HG03097 (cell line): ENCODE measurements around the gene OR51F2.
"Not testable (repeated sequence)": the region's sequence is repeated elsewhere in the genome, so short reads cannot be mapped to it uniquely, and the experiment has no call there.

Source experiments
- ATAC-seq: cut with Tn5 transposase; IDR thresholded peaks from one replicate; pipeline ENCODE4 v1.9.1; 2021; ENCODE audit not compliant: unreplicated experiment, low FRiP score

Gene OR51F2, protein sequence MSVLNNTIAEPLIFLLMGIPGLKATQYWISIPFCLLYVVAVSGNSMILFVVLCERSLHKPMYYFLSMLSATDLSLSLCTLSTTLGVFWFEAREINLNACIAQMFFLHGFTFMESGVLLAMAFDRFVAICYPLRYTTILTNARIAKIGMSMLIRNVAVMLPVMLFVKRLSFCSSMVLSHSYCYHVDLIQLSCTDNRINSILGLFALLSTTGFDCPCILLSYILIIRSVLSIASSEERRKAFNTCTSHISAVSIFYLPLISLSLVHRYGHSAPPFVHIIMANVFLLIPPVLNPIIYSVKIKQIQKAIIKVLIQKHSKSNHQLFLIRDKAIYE

DNA sequence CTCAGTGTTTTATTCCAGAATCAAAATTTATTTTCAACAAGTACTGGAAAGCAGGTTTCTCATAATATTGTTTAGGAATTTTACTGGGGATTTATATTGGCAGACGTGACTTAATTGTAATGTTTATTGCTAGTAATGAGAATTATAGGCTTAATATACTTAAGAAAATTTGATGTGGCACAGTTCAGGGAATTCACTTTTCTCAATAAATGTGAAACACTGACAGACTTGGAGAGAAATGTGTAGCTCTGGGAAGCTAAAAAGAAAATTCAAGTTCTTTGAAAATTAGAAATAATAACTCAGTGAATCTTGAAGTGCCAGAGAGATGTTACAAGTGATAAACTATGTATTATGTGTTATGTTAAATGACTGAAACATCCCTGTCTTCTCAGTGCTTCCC is at the start of gene OR51F2:
Gene OR51F2, plus strand, starts transcription at position 301 of the 400 bp plus-strand sequence. CDS start 101 bp downstream, outside the sequence.
- ATAC-seq = no peak

- ATAC-seq = no peak
Observed at GRCh38 chr11:4782454-4782853, 38.7 kb upstream of the OR51F2 start.

GRCh38 chr11:4797206-4797605 is 23.9 kb upstream of the OR51F2 start:
- ATAC-seq = no peak

GRCh38 chr11:4798427-4799183 is 22.5 kb upstream of the OR51F2 start:
- no peak for ATAC-seq

DNA sequence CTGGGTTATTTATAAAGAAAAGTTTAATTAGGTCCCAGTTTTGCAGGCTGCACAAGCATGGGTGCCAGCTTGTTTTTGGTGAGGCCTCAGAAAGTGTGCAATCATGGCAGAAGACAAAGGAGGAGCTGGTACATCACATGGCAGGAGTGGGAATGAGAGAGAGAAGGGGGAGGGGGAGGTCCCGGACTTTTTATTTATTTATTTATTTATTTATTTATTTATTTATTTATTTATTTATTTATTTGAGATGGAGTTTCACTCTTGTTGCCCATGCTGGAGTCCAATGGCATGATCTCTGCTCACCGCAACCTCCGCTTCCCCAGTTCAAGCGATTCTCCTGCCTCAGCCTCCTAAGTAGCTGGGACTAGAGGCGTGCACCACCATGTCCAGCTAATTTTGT is 19.8 kb upstream of the OR51F2 start:
- ATAC-seq = not testable (repeated sequence)

DNA sequence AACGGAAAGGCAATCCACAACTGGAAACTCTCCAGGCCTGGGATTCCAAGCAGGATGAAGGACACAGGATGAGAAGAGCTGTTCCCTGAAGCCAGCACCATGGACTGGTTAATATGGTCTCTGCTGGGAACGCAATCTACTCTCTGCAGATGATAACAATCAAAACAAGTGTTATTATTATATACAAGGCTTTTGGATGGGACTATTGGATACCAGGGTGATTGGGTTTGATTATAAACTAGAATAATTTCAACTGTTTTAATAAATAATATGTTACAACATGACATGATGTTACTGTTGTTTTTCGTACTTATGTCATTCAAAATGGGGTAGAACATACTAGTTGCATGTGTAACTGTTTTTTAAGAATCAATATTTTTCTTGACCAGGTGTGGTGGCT is 16.8 kb upstream of the OR51F2 start, which contains the start of gene OR52R1:
Gene OR52R1, minus strand, starts transcription at position 101 of the 400 bp plus-strand sequence. Its CDS starts 0 bp downstream, at position 101.
- no peak for ATAC-seq

GRCh38 chr11:4808476-4808875 is 12.6 kb upstream of the OR51F2 start:
- ATAC-seq = no peak

GRCh38 chr11:4809246-4809645 is 11.9 kb upstream of the OR51F2 start:
- ATAC-seq = no peak

GRCh38 chr11:4825132-4825531 is 4.0 kb downstream of the OR51F2 start:
- ATAC-seq = no peak

DNA sequence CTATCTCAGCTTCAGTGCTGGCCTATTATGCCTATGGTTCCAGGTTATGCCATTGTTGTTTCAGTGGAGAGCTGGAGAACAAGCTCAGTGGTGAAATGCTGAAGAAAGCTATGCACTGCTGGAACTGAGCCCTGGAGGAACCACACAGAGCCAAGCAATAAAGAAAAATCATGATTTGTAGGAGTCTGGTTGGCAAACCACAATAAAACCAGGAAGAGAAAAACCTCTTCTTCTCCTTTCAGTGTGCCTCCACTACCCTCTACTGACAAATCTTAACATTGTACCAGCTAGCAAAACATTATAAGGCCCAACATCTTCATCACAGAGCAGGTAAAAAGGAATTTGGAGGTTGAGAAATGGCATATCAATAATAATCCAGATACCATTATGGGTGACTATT is 5.3 kb downstream of the OR51F2 start:
- no peak for ATAC-seq

DNA sequence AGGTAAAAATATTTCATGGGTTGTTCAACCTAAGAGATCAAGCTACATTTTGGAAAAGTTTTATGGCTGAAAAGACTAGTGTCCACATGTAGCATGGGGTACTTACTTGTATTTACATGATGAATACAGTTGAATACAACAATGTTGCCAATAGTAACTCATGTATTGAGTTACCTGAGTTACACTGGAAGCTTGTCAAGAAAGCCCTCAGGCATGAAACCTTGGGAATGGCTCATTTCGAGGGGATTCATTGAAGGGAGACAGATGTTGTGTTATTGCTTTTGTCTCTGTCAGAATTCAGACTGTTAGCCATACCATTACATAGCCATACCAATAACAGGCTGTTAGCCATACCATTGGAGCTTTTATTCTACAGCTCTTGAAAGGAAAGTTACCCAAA is 9.2 kb downstream of the OR51F2 start:
- no peak for ATAC-seq

DNA sequence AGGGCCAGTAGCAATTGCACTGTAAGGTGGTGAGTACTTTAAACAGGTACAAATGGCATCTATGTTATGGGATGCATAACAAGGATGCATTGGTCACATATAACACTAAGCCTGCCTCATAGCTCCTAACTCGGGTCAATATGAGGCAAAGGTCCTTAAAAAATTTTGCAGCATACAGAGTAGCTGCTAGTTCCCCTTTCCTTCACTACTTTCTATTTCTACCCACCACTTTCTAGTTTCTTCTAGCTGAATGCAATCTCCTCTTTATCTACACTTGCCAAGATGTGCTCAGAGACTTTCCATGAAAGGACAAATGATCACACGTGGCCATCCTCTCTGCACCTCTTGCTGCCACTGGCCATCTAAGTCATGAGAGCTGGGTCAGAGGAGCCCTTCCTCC is 9.8 kb downstream of the OR51F2 start:
- no peak for ATAC-seq

GRCh38 chr11:4839851-4840549 is 18.9 kb downstream of the OR51F2 start:
- ATAC-seq = no peak

- ATAC-seq = no peak
Observed at GRCh38 chr11:4848908-4849532, 27.9 kb downstream of the OR51F2 start, which contains the start of gene OR51S1. Gene OR51S1, minus strand, starts transcription at chr11:4849208. Its CDS starts 0 bp downstream, at chr11:4849208.

GRCh38 chr11:4851033-4851432 is 29.9 kb downstream of the OR51F2 start:
- no peak for ATAC-seq

DNA sequence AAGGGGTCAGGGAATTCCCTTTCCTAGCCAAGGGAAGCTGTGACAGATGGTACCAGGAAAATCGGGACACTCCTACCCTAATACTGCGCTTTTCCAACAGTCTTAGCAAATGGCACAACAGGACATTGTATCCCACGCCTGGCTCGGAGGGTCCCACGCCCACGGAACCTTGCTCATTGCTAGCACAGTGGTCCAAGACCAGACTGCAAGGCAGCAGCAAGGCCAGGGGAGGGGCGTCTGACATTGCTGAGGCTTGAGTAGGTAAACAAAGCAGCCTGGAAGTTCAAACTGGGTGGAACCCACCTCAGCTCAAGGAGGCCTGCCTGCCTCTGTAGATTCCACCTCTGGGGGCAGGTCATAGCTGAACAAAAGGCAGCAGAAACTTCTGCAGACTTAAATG is 33.2 kb downstream of the OR51F2 start:
- not testable (repeated sequence) for ATAC-seq

DNA sequence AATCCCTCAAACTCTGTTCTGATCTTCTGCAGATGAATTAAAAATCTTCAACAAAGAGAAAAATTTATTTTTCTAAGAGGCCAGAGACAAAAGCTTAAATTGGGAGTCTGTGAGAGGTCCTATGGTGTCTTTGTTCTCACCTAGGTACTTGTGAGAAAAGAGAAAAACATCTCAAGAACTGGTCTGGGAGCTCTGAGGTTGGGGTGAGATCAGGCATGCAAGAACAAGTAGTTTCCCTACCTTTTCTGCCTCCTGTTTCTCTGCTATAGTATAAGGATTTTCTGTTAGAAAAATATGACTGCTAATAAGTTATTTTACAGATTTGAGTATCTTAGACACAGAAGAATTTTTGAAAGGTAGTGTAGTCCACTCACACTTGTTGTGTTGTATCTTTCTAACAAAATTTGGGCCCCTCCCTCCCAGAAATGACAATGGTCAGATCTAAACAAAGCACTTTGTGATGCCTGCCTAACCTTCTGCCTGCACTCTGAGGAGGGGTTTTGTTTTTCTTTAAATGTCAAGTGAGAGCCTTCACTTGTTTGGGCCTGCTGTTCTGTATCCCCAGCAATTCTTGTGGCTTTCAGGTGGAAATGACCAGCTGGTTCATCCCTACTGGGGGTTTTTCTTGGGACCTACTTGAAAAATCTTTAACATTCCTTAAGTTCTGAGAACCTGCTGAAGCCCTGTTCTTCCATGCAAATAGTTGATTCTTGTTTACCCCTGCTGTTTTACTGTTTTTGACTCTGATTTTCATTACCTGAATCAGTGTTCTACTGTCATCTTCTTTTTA is 41.5 kb downstream of the OR51F2 start:
- no peak for ATAC-seq

GRCh38 chr11:4863876-4864275 is 42.8 kb downstream of the OR51F2 start:
- no peak for ATAC-seq

DNA sequence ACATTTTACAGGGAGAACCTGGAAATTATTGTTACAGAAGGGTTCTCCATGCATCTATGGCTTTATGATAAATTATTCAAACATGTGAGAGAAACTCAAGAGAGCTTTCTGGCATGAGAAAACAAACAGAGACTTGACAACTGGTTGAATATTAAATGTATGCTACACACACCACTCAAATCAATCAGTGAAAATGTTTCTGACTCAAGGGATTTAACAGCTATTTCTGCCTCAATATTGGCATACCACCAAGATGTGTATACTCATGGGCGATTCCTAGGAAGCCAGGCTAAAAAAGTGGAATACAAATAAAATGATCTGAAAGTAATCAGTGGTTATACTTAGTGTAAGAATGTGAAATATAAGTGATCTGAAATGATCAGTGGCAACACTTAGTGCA is 44.7 kb downstream of the OR51F2 start:
- no peak for ATAC-seq
